GM20000 (cell line): ENCODE measurements around the gene CCL5.
A peak's percentile ranks its signal among the peaks of the same experiment; 100 is the strongest.
"Not testable (repeated sequence)": the region's sequence is repeated elsewhere in the genome, so short reads cannot be mapped to it uniquely, and the experiment has no call there.

Experiments used
- DNase-seq: peaks from one replicate; pipeline ENCODE4 v3.0.0; 2012; ENCODE audit warnings: low spot score
- TF ChIP-seq, protein P1 (sequence below): IDR thresholded peaks from 2 replicates; pipeline ENCODE4 v1.5.1; 2012; ENCODE audit warnings: mild to moderate bottlenecking, control low read depth; ENCODE audit errors: extremely low read depth, missing control alignments

CCL5 gene

DNA sequence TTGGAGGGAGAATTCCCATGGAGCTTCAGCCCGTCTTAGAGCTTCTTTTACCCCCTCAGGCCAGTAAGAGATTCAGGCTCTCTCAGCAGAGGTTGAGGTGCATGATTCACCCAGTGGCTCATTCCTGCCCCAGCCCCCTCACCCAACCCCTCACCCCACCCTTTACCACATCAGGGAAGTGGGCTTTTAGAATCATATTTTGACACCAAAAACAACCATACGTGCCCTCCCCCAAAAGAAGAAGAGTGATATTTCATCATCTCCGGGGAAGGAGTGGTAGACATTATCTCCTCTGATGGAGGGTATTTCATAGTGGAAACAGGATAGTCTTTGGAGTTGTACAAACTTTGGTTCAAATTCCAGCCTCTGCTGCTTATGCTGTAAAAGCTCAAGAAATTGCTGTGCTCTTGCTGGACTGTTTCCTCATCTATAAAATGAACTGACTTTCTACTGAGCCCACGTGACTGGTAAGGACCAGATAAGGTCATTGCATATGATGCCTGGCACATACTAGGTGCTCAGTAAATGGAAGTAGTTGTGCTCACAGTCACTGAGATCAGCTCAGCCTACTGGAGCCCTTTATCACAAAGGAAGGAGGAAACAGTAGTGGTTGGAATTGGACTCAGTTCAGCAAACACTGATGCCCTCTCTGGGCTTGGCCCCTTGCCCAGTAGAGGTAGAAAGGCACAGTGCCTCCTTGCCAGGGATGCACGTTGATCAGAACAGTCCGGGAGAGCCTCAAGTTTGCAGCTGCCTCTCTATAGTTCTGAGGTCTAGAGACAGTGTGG, 18.3 kb upstream of the CCL5 start:
- TF ChIP-seq, protein P1, sequence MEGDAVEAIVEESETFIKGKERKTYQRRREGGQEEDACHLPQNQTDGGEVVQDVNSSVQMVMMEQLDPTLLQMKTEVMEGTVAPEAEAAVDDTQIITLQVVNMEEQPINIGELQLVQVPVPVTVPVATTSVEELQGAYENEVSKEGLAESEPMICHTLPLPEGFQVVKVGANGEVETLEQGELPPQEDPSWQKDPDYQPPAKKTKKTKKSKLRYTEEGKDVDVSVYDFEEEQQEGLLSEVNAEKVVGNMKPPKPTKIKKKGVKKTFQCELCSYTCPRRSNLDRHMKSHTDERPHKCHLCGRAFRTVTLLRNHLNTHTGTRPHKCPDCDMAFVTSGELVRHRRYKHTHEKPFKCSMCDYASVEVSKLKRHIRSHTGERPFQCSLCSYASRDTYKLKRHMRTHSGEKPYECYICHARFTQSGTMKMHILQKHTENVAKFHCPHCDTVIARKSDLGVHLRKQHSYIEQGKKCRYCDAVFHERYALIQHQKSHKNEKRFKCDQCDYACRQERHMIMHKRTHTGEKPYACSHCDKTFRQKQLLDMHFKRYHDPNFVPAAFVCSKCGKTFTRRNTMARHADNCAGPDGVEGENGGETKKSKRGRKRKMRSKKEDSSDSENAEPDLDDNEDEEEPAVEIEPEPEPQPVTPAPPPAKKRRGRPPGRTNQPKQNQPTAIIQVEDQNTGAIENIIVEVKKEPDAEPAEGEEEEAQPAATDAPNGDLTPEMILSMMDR = no peak
- no peak for DNase-seq

DNA sequence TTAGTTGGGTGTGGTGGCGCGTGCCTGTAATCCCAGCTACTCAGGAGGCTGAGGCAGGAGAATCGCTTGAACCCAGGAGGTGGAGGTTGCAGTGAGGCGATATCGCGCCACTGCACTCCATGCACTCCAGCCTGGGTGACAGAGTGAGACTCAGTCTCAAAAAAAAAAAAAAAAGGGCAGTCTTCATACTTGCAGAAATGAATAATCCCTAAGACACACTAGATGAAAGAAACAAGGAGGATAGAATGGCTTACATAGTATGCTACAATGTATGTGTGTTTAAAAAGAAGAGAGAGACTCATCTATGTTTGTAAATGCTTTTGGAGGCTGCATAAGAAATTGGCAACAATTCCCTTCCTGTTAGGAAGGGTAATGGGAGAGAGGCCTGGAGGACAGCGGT, 17.6 kb upstream of the CCL5 start:
- not testable (repeated sequence) for DNase-seq

DNA sequence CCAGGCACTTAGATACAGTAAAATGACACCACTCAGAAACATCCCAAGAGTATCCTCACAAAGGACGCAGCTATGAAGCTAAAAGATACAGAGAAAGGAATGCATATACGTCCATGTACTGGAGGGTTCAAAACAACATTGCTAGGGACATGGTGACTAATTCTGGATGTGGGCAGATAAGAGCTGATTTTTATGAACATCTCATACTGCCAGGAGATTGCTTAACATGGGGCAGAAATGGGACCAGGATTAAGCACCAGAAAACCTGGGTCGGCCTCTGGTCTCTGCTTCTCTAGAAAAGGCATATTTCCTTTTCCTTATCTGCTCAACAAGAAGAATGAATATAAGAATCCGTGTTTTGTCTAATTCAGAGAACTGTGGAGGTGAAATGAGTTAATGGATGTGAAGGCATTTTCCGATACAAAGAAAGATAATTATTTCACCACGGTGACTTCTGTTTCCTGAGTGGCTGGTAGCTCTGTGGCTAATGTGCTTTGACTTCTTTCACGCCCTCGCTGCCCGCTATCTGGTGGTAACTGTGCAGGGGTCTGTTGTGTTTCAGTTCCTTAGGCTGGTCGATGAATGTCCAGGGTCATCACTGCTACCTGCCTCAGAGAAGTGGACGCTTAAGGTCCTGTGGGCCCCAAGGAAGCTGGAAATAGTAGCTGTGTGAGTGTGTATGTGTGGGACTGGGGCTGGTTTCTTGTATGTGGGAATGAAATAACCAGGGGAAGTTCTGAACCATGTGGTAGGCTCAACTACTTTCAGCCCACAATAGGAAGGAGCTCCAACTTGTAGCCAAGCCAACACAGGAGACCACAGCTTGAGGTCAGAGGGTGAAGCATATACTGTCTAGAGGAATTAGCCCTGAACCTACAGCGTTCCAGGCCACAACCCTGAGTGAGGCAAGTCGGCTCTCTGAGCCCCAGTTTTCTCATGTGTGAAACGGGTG, 15.8 kb upstream of the CCL5 start:
- peak; percentile 38 for DNase-seq
- TF ChIP-seq, protein P1 = no peak

DNA sequence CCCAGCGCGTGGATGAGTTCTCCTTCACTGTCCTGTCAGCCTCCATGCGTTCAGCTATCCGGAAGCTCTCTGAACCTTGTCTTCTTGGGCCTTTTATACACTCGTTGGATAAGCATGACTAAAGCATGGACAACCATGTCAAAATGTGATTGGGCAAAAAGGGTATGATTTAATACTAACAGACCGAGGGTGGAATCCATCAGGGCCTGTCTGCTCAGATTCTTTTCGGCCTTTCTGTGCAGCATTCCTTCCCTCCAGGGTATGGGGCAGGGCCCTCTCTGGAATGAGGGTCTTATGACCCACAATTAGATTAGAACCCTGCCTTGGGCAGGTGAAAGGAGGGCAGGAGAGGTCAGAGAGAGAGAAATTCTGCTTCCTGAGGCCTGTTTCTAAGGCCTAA, 14.0 kb upstream of the CCL5 start:
- DNase-seq = no peak
- TF ChIP-seq, protein P1 = no peak

DNA sequence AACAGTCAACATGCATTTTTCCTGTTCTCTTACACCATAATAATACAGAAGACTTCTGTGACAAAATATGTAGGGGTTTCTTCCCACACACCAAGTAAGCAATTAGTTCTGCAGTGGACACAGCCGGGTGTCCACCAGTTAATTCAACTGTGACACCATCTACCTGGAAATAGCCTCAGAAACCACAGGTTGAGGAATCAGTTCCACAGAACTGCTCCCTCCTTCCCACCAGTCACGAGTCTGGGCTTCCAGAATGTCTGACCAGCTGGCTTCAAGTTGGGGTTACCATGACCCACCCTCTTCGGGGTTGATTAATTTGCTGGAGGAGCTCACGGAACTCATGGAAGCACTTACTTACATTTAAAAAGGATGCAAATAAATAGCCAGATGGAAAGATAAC, 13.6 kb upstream of the CCL5 start:
- TF ChIP-seq, protein P1 = no peak
- no peak for DNase-seq

DNA sequence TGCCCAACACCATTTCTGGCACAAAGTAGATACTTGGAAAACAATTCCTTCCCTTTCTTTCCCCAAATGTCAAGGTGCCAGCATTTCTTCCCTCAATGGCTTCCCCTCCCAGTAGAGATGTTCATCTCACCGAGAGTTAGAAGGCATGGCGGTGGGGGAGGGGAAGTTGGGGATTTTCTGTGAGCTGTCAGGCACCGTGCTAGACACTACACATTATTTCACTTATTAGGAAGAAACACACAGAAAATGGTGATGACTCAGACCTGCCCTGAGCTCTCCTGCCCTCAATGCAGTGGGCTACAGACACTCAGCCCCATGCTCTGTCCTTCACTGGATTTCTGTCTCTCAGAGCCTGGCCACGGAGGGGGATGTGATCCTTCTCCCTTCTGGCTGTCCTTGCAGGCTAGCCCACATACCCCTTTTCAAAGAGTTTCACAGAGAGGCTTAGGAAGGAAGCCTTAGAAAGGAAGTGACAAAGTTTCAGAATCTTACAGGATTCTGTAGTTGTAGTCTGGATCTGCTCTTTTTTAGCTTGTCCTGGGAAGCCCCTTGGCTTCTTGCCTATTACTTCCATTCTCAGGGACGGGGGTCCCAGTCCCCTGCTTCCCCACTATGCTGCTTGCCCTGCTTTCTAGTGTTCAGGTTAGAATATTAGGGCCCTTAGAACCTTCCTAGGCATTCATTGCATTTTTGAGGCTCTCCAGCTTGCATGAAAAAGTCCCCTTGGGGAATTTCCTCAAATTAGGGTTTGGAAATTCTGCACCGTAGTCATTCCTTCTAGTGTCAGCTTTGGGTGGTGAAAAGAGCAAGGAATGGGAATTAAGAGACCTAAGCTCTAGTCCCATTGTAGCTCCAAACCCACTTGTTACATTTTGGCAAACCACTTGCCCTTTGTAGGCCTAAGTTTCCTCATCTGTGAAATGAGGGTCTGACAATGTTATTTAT, 12.2 kb upstream of the CCL5 start:
- TF ChIP-seq, protein P1 = no peak
- DNase-seq = peak; percentile 50

DNA sequence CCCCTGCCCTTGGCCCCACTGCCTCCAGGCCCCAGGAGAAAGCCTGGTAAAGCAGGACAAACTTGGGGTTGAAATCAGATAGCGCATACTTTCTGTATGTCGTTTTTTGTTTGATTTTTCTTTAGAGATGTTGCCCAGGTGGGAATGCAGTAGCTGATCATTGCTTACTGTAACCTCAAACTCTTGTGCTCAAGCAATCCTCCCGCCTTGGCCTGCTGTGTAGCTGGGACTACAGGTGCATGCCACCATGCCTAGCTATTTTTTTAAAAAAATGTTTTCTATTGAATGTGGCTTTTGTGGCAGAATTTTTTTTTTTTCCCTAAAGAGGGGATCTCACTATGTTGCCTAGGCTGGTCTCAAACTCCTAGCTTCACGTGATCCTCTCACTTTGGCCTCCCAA, 11.1 kb upstream of the CCL5 start:
- DNase-seq = no peak
- TF ChIP-seq, protein P1 = no peak
